H1 (cell line): ENCODE results near the gene REG1B. TPM values are rescaled to one million over a fixed set of nuclear protein-coding genes. Genes with fewer than 3 reads are reported as not detected.

Source experiments
- CHD7 ChIP-seq: fragments of 300-600 bp; sonication (generic); IDR thresholded peaks from 2 replicates; pipeline ENCODE4 v1.7.1; 2012; ENCODE audit warnings: low read length, moderate library complexity, mild to moderate bottlenecking, inconsistent platforms; ENCODE audit not compliant: insufficient replicate concordance
- polyA plus RNA-seq, 7 experiments: library from polyadenylated mRNA; depleted of rRNA in 3 of 7; stranded (reverse) in 5 of 7; unstranded in 2 of 7; fragments of >200 nt in 5 of 7; fragments of 200-250 nt in 2 of 7; gene quantifications; 1 replicate in 5 of 7; 2 replicates in 1 of 7; 4 replicates in 1 of 7; pipeline versions ENCODE4 v1.2.1 to v1.2.3, GENCODE V29; 2011 to 2013; ENCODE audit warnings: missing spikeins in 2 of 7, mixed read lengths in 2 of 7
- total RNA-seq: library from RNA; stranded (reverse); fragmentation: NEBNext Ultra II Directional; extraction: Animal tissue kit (Norgen Biotek cat#: 25700); gene quantifications from 2 replicates; pipeline ENCODE4 v1.2.1, GENCODE V29; 2021

The REG1B gene
- total and polyA plus RNA-seq, 2 of the 8 experiments (the other 6 are each of a cell fraction or from before 2014, with no cell fraction given), result not detected

- TF ChIP-seq CHD7, result no peak
Measured at GRCh38 chr2:79112269-79112668, 24.5 kb upstream of the REG1B start (continued).
